Astrocyte of the hippocampus (primary cell): ENCODE results near the gene CRY2.

Source experiments
- DNase-seq: peaks from one replicate; pipeline ENCODE4 v3.0.0; 2011; ENCODE audit warnings: low read depth, low spot score

The CRY2 gene

DNA sequence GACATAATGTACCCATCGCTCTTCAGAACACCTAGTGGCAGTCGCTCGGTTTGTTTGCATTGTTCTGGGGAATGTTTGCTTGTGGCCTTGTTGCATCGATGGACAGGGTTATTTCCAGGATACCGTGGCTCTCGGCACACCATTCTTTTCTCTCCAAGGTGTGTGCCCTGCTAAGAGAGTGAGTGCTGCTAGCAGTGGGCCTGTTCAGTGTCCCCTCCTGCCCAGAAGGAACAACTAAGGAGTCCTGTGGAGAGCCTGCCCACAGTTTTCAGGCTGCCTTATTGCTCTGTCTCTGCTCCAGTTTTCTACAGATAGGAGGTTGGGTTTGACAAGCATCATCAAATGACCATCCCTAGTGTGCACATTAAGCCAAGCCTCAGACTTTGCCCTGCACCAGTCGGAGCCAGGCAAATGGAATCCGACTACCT, 1.4 kb downstream of the CRY2 start:
- no peak for DNase-seq

- DNase-seq, result peak; percentile 56
These were observed 3.2 kb downstream of the CRY2 start for GRCh38 chr11:45850446-45850845.

- DNase-seq, result no peak
These were observed 4.0 kb downstream of the CRY2 start for GRCh38 chr11:45851228-45851627.

GRCh38 chr11:45852018-45852711, 4.9 kb downstream of the CRY2 start:
- DNase-seq, result no peak

DNA sequence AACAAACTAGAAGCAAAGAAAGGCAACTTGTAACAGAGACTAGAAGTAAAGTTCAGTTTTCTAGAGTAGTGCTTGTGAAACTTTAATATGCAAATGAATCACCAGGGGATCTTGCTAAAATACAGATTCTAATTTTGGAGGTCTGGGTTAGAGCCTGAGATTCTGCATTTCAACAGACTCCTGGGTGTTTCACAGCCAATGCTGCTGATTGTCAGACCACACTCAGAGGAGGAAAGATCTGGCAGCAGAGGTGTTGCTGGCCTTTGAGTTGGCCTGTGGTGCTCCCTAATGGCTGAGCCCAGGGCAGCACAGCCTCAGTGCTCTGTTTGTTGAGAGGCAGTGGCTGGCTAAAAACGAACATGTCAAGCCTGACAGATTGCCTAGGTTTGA, 5.4 kb downstream of the CRY2 start:
- DNase-seq, result no peak

GRCh38 chr11:45853332-45854219, 6.3 kb downstream of the CRY2 start:
- DNase-seq, result no peak

- DNase-seq, result no peak
These were observed 8.0 kb downstream of the CRY2 start for GRCh38 chr11:45855308-45855707.

DNA sequence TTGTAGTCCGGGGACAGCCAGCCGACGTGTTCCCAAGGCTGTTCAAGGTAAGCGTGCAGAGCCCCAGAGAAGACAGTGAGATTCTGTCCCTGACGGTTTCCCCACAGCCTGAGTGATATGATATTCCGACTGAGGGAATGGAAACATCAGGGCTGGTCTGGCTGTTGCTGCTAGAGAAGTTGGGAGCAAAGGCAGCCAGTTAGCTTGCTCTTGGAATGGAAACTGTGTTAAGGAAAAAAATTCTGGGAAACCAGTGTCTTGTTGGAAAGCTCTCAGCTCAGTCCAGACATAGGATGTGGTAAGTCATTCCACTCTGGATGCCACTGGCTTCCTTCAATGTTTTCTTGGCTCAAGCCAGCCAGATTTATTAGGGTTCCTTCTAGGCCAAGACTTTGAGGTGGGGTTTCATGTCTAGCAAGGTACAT, 8.8 kb downstream of the CRY2 start:
- peak; percentile 61 for DNase-seq

GRCh38 chr11:45857961-45858474, 10.7 kb downstream of the CRY2 start:
- peak; percentile 95 for DNase-seq

DNA sequence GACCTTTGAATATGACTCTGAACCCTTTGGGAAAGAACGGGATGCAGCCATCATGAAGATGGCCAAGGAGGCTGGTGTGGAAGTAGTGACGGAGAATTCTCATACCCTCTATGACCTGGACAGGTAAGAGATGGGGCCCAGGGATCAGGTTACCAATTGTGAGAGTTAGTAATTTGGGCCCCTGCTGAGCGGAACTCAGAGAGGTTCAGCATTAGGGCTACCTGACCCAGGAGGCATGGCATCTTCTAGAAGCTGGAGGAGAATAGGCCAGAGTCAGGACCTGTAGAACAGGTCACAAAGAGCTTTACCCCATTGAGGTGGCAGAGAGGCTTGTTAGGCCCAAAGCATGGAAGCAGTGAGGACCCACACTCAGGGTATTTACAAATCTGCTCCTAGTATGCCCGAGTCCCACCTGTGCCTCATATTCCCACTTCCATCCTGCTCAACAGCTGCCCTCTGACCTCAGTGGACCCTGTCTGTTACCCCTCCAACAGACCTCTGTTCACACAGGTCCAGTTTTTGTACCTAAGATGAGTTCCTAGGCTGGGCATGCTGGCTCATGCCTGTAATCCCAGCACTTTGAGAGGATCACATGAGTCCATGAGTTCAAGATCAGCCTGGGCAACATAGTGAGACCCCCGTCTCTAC, 11.6 kb downstream of the CRY2 start:
- no peak for DNase-seq

DNA sequence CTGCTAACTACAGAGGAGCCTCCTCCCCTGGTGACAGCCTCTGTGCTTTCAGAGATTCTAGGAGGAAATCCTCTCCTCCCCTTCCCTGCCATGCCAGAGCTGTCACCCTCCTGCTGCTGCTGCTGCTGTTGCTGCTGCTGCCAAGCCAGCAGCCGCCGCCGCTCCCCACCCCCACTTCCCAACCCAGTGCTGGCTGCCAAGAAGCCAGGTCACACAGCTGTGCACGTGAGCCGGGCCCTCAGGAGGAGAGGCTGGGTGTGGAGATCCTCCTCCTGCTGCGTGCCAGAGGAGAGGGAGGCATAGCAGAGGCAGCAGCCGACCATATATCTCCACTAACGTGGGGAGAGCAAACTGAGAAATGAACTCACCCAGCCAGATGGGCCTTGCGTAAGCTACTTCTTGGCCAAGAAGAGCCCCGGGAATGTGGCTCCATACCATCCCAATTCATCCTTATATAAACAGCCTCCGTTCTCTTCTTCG, 12.4 kb downstream of the CRY2 start:
- peak; percentile 93 for DNase-seq

DNA sequence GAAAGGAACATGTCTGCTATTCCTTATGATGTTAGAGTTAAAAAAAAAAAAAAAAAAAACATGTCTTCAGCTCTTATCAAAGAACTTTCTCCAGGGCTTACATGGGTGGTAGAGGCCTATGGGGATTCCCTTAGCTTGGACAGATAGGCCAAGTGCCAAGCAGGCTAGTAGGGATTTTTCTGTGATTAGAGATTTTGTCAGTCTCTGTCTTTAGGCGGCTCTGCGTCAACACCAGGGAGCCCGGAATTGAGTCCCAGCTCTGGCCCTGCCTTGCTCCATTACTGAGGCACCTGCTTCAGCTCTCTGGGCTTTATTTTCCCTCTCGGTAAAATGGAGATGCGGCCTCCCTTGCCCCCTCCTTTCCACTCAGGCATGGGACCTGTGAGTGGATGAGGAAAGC, 13.1 kb downstream of the CRY2 start:
- no peak for DNase-seq

DNA sequence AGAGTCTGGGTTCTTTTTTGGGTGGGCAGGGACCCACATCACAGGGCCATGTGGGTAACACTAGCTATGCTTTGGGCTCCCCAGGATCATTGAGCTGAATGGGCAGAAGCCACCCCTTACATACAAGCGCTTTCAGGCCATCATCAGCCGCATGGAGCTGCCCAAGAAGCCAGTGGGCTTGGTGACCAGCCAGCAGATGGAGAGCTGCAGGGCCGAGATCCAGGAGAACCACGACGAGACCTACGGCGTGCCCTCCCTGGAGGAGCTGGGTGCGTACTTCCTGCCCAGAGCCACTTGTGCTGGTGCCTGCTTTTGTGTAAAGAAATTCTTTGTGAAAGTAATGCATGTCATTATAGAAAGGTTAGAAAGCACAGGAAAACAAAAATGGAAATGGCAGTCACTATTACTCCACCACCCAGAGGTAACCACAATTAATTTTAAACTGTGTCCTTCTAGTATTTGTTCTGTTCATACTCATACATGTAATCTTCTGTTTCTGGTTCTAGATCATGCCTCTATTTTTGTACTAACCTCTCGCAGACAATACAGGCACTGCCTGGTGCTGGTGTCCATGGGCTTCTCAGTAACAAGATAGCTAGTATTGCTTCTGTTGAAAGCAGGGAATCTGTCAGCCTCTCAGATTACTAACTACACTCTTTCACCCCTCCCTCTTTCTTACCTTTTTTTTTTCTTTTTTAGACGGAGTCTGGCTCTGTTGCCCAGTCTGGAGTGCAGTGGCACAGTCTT, 13.7 kb downstream of the CRY2 start:
- DNase-seq, result no peak

DNA sequence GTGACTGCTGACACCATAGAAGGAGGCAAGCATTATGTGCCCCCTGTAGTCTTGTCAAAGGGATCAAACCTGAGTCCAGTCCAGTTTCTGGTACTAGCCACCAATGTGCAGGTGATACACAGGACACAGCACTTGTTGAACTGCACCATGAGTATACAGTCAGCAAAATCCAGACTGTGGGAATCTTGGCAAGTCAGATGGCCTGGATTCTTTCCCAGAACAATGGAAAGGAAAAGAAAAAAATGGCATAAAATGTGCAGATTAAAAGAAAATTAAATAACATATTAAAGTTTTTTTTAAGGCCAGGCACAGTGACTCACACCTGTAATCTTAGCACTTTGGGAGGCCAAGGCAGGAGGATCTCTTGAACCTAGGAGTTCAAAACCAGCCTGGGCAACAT, 16.8 kb downstream of the CRY2 start:
- no peak for DNase-seq

DNA sequence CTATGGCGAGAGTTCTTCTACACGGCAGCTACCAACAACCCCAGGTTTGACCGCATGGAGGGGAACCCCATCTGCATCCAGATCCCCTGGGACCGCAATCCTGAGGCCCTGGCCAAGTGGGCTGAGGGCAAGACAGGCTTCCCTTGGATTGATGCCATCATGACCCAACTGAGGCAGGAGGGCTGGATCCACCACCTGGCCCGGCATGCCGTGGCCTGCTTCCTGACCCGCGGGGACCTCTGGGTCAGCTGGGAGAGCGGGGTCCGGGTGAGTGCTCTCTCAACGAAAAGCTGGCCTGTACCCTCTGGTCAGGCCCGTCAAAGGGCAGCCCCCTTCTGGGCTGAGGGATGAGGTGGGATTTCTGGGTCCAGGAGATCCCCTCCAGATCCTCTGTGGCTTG, 22.3 kb downstream of the CRY2 start:
- no peak for DNase-seq

- DNase-seq, result no peak
These were observed 23.4 kb downstream of the CRY2 start for GRCh38 chr11:45870706-45871105.

GRCh38 chr11:45871638-45872037, 24.4 kb downstream of the CRY2 start:
- no peak for DNase-seq

DNA sequence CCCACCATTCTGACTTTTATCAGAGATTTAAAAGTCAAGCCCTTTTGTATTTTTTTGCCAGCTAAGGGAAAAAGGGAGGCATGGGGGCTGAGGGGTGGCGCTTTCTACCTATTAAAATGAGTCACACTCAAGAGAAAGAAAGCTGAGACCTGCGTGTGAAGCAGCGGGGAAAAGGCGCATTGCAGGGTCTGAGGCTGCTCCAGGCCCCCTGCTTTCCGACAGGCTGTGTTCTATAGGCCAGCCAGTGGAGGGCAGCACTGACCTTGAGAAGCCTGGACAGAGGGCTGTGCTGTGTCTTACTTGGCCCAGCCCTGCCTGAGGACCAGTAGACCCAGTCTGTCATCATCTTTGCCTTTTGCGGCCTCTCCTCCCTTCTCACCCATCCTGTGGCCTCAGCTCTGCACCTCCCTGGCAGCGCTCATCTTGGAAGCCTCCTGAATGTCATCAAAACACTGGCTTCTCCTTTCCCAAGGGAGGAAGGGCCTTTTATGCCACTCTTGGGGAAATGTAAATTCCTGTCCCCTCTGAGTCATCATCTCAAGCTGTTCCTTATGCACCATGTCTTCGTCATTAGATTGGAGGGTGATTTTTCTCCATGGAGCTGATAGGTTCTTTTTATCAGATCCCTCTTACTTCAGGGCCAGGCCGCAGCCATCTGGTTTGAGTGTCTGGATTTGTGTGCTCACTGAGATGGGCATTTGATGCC, 25.5 kb downstream of the CRY2 start:
- DNase-seq, result peak; percentile 92

DNA sequence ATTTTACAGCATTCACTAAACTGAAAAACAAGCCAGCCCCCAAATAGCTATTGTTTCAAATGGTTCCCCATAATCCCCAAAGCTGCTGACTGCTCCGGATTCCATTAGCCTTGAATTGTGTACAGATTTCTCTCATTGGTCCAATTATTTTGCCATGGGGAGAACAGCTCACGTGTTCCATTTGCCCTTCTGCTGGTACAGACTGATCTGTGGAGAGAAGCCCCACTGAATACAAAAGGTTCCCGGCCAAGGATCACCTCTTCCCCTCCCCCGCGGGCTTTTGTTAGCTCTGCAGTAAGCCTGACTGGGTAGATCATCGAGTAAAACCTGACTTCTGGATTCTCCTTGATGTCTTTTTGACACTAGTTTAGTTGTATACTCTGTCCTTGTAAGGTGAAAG, 29.1 kb downstream of the CRY2 start:
- DNase-seq, result no peak

DNA sequence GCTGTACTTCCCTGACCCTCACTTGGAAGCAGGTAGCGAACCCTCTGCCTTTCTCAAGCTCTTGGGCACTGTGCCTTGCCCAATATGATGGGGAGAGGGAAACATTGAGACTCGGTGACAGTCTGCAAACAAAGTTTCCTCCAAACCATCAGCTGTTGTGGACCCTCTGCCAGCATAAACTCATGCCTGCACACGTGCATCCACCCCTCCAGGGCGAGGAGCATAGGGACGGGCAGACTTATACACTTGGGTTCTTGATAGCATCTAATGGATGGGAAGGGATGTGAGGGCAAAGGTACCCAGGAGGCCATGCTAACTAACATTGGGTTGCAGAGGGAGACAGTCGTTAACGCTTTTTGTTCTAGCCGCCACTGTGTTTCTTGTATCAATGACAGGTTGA, 29.9 kb downstream of the CRY2 start:
- DNase-seq, result no peak

DNA sequence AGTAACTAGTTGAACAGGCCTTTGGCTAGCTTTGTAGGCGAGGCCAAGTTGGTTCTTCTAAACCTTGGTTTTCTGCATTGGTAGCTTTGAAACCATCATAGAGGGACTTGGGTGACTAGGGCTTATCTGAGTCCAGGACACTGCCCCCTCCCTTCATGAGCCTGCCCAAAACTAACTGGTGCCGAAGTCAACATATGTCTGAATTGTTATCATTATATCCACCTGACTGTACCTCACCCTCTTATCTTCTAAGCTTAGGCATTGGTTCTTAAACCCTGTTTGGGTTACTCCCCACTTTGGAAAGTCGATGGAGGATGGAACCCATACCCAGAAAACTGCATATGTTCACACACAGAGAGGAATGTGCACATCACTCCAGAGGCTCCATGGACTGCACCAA, 30.6 kb downstream of the CRY2 start:
- DNase-seq, result no peak
